Brain microvascular endothelial cell (primary cell): ENCODE data around the gene ASB6.

Experiments used
- DNase-seq: peaks from one replicate; pipeline ENCODE4 v3.0.0-alpha.2; 2020
- H3K27ac ChIP-seq: fragments of 250-450 bp; sonication (Bioruptor Pico); 2 replicates; pipeline ENCODE4 v1.5.1; 2020; ENCODE audit warnings: mild to moderate bottlenecking, moderate library complexity
- H3K27me3 ChIP-seq: fragments of 250-450 bp; sonication (Bioruptor Pico); replicated peaks from 2 replicates; pipeline ENCODE4 v1.5.1; 2020; ENCODE audit warnings: mild to moderate bottlenecking
- H3K36me3 ChIP-seq: fragments of 250-450 bp; sonication (Bioruptor Pico); replicated peaks from 2 replicates; pipeline ENCODE4 v1.5.1; 2020; ENCODE audit warnings: mild to moderate bottlenecking
- H3K4me3 ChIP-seq: 2 replicates; pipeline ENCODE4 v1.5.1; 2011; ENCODE audit warnings: low read depth, mild to moderate bottlenecking, control low read depth, low read length, moderate library complexity
- CTCF ChIP-seq: IDR thresholded peaks from 2 replicates; pipeline ENCODE4 v1.5.1; 2011; ENCODE audit warnings: low read depth, mild to moderate bottlenecking, moderate library complexity, low read length, control low read depth, inconsistent platforms; ENCODE audit errors: missing control alignments
- in situ Hi-C: cut with HindIII; loops from 2 replicates; pipeline ENCODE4 v1.10.0; 2017; ENCODE audit warnings: low sequenced_read_pairs, low pct_ligation_motif_present

ASB6 gene

GRCh38 chr9:129650680-129651235 lies 8.8 kb upstream of the ASB6 start:
- Histone ChIP-seq H3K27ac (no peak overlapping the region), H3K36me3 (no peaks in the 10 kb centered on the region), H3K27me3 (no peaks in the 10 kb centered on the region), H3K4me3 (no peak overlapping the region)
- in situ Hi-C loops = no loop called here
- no peak for TF ChIP-seq CTCF
- peak; percentile 40 for DNase-seq

- no peak overlapping the region for H3K4me3 ChIP-seq
- DNase-seq = no peak
- H3K27me3 ChIP-seq = no peaks in the 10 kb centered on the region
- in situ Hi-C loops = no loop called here
- no peak overlapping the region for H3K27ac ChIP-seq
- no peaks in the 10 kb centered on the region for H3K36me3 ChIP-seq
- TF ChIP-seq CTCF = no peak
Measured at GRCh38 chr9:129649726-129650679, 8.1 kb upstream of the ASB6 start.

- no peak for DNase-seq
- no peak overlapping the region for H3K27ac ChIP-seq
- H3K27me3 ChIP-seq = no peaks in the 10 kb centered on the region
- in situ Hi-C loops = no loop called here
- H3K4me3 ChIP-seq = no peak overlapping the region
- TF ChIP-seq CTCF = no peak
- H3K36me3 ChIP-seq = no peaks in the 10 kb centered on the region
Measured at GRCh38 chr9:129648764-129649115, 6.8 kb upstream of the ASB6 start.

GRCh38 chr9:129648092-129648763 lies 6.3 kb upstream of the ASB6 start:
- H3K27me3 ChIP-seq = no peaks in the 10 kb centered on the region
- in situ Hi-C loops = no loop called here
- H3K4me3 ChIP-seq = no peak overlapping the region
- H3K36me3 ChIP-seq = no peaks in the 10 kb centered on the region
- no peak for TF ChIP-seq CTCF
- DNase-seq = no peak
- no peak overlapping the region for H3K27ac ChIP-seq

GRCh38 chr9:129647635-129648034 lies 5.7 kb upstream of the ASB6 start:
- no peaks in the 10 kb centered on the region for H3K27me3 ChIP-seq
- TF ChIP-seq CTCF = no peak
- no peak for DNase-seq
- H3K4me3 ChIP-seq = no peak overlapping the region
- H3K36me3 ChIP-seq = no peaks in the 10 kb centered on the region
- H3K27ac ChIP-seq = no peak overlapping the region
- in situ Hi-C loops = no loop called here
